Measurements from ENCODE around the gene PRC1.

GRCh38 chr15:91018158-91018557 is 23.8 kb upstream of the PRC1 start:
- TF ChIP-seq, protein P1, sequence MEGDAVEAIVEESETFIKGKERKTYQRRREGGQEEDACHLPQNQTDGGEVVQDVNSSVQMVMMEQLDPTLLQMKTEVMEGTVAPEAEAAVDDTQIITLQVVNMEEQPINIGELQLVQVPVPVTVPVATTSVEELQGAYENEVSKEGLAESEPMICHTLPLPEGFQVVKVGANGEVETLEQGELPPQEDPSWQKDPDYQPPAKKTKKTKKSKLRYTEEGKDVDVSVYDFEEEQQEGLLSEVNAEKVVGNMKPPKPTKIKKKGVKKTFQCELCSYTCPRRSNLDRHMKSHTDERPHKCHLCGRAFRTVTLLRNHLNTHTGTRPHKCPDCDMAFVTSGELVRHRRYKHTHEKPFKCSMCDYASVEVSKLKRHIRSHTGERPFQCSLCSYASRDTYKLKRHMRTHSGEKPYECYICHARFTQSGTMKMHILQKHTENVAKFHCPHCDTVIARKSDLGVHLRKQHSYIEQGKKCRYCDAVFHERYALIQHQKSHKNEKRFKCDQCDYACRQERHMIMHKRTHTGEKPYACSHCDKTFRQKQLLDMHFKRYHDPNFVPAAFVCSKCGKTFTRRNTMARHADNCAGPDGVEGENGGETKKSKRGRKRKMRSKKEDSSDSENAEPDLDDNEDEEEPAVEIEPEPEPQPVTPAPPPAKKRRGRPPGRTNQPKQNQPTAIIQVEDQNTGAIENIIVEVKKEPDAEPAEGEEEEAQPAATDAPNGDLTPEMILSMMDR (IDR thresholded peaks at IDR 0.05; ENCODE audit: low read length), result no peak
- no peak for TF ChIP-seq EZH2 (IDR thresholded peaks at IDR 0.05; ENCODE audit: borderline replicate concordance, low read length)
